GM12864 (cell line): ENCODE measurements around the gene ARFGAP3.

Experiments used
- DNase-seq: peaks from one replicate; pipeline ENCODE4 v3.0.0-alpha.2; 2011; ENCODE audit warnings: low read depth
- H3K4me3 ChIP-seq: 2 replicates; pipeline ENCODE4 v1.5.1; 2011; ENCODE audit warnings: mild to moderate bottlenecking, low read depth, low read length, control low read depth
- TF ChIP-seq, protein P1 (sequence below): IDR thresholded peaks from 2 replicates; pipeline ENCODE4 v1.5.1; 2011; ENCODE audit warnings: low read depth, mild to moderate bottlenecking, moderate library complexity, low read length, control low read depth, inconsistent platforms; ENCODE audit errors: missing control alignments

Gene ARFGAP3

DNA sequence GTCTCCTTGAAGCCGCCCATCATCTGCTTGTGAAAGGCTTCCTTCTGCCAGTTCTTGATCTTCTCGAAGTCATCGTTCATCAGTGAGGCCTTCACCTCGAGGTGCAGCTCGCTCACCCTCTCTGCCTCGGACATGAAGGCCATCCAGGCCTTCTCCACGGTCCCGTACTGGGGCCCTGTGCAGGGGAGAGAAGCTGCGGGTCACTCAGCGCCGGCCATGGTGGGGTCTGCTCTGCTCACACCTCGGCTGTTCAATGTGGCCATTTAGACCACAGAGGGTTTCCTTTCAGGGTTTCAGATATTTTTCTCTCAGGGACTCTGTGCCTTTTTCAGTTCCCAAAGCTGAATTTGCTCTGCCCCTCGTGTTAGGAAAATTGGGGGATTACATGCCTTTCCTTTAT, 33.9 kb upstream of the ARFGAP3 start:
- TF ChIP-seq, protein P1, sequence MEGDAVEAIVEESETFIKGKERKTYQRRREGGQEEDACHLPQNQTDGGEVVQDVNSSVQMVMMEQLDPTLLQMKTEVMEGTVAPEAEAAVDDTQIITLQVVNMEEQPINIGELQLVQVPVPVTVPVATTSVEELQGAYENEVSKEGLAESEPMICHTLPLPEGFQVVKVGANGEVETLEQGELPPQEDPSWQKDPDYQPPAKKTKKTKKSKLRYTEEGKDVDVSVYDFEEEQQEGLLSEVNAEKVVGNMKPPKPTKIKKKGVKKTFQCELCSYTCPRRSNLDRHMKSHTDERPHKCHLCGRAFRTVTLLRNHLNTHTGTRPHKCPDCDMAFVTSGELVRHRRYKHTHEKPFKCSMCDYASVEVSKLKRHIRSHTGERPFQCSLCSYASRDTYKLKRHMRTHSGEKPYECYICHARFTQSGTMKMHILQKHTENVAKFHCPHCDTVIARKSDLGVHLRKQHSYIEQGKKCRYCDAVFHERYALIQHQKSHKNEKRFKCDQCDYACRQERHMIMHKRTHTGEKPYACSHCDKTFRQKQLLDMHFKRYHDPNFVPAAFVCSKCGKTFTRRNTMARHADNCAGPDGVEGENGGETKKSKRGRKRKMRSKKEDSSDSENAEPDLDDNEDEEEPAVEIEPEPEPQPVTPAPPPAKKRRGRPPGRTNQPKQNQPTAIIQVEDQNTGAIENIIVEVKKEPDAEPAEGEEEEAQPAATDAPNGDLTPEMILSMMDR: no peak
- no peak for DNase-seq

DNA sequence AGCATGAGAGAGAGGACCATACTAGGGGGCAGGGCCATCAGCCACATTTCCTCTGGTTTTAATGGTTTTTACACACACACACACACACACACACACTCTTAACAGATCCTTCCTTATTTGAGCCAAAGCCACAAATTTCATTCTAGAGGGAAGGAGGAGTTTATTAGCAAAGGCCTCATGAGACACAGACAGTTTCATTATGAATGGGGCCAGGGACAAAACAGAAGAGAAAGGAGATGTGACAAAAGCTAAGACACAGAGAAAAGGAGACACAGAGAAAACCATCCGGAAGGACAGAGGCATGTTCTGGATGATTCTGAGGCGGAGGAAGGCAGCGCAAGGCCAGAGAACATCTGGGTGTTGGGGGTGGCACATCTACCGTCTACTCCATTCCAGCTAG, 32.2 kb upstream of the ARFGAP3 start:
- TF ChIP-seq, protein P1: no peak
- peak; percentile 91 for DNase-seq
- H3K4me3 ChIP-seq: no peak overlapping the region; the same call in 1 of the 2 replicates

More for the DNA sequence above, 33.9 kb upstream of the ARFGAP3 start:
- H3K4me3 ChIP-seq: no peak overlapping the region

DNA sequence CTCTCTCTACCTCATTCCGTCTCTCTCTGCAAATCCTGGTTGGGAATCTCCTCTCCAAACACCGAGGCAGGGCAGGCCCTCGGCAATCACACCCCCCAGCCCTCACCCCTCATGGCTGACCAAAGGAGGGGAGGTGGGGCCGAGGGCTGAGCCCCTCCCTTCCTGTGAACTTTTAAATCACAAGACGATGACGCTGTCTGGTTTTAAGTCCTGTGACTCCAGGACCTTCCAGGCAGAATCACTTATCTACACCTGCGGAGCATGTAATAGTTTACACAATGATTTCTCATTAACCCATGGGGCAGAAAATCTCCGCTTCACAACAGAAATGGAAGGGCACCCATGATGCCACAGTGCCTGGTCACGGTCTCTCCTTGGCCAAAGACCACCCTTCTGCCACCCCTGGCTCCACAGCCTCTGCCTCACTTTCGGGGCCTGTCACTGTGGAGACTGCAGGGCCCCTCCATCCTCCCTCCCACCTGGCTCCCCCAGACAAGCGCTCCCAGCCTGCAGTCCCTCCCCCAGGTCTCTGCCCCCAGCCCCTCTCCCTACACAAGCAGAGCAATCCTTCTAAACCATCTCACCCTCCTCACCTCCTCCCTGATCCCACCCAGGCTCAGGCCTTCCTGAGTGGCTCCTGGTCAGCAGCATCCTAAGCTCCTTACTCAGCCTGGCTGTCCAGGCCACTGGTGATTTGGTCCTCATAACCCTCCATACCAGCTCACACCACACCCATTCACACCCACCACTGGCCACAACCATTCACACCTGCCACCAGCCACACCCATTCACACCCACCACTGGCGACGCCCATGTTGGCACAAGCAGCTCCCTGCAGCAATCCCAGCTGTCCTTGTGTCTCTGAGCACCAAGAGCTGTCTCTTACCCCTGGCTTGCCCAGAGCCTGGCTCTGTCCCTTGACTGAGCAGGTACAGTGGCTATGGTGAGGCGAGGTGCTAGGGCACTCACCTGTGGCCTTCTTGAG, 30.7 kb upstream of the ARFGAP3 start:
- no peak for DNase-seq
- TF ChIP-seq, protein P1: no peak
- H3K4me3 ChIP-seq: no peak overlapping the region

DNA sequence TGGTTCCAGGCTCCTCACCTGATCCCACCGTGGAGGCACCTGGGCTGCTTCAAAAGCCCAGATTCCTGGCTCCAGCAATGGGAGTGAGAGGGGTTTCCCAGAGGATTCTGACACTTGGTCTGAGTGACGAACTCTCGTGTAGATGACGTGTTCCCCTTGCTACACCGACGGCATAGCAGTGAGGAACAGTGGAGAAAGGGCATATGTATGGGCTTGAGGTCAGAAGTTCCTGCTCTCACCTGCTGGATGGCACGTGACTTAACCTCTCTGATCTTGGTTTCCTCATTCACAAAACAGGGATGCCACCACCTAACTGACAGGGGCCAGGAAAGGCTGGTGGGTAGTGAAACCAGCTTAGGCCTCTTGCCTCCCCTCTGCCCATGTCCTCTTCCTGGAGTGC, 30.0 kb upstream of the ARFGAP3 start:
- no peak overlapping the region for H3K4me3 ChIP-seq
- TF ChIP-seq, protein P1: no peak
- DNase-seq: no peak

DNA sequence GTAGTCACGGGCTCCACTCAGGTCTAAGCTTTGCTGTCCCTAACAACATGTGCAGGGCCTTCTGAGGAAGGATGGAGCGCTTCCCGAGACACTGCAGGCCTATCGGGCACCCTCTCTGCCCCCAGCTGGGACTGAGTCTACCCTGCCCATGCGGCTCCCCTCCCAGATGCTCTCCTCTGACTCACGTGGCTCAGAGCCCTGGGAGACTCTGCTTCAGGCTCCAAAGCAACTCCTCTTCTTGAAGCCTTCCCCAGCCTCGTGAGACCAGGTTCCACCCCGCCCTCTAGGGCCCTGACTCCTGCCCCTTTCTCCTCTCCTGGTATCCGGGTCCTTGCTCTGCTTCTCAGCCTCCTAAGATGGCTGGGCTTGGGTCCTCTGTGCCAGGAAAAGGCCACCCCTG, 28.4 kb upstream of the ARFGAP3 start:
- DNase-seq: no peak
- TF ChIP-seq, protein P1: no peak
- H3K4me3 ChIP-seq: no peak overlapping the region

DNA sequence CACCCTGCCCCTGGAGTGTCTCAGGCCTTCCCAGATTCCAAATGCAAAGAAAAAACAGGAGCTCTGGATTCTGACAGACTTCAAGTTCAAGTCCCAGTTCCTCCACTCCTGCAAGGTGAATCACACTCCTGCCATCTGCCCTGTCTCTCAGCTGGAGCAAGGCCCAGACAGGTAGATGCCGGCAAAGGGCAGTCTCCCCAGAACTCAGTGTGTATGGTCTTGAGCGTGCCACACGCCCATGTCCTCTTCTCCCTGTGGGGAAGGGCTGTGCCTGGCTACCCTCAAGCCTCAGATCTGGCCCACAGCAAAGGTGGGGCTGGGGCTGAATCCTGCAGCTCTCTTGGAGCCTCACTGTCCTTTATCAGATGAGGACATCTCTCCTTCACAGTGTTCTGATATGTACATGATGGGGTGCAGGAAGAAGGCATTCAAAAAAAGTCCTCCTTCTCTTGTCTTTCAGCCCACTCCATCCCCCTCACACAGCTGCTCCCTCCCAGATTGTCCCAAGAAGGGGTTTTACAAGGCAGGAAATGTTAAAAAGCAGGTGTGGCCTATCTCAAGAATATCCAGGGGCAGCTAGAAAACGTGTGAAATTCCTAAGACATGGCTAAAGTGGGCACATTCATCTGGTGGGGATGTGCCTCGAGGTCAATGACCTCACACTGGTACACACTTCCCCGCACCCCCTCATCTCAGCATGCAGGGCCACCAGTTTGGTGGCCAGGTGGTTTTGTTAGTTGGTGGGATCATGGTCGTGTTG, 27.7 kb upstream of the ARFGAP3 start:
- no peak for DNase-seq
- TF ChIP-seq, protein P1: no peak
- no peak overlapping the region for H3K4me3 ChIP-seq
